Cortex of kidney (tissue), 1 donor: ENCODE measurements around the gene HTATSF1.

Experiments used
- DNase-seq: peaks from one replicate; lab custom pipeline; 2025; lab: John Stamatoyannopoulos, UW

The HTATSF1 gene

DNA sequence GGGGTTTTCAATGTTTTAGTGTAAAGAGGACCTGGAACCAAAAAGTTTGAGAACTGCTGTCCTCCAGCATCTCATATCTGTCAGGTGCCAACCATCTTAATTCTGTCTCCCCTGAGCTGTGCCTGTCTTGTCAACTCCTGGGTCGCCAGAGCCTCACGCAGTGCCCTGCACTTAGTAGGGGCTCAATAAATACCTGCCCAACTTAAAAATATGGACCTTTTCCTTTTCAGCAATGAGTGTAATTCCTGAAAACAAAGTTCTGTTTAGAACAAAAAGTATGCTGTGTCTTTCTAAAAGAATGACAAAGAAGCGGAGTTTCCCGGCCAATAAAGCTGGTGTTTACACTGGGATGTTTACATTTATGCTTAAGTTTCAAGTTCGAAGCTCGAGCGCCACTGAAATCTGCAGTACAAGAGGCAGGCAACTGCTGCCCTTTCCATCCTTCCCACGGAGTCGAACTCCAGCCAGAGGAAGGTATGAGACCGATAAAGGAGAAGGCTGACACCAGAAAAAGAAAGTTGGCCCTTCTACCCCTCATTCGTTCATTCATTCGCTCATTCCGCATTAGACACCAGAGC is 1.1 kb upstream of the HTATSF1 start:
- no peak for DNase-seq

GRCh38 chrX:136496764-136497555 is 432 bp upstream of the HTATSF1 start:
- DNase-seq: peak; percentile 13

DNA sequence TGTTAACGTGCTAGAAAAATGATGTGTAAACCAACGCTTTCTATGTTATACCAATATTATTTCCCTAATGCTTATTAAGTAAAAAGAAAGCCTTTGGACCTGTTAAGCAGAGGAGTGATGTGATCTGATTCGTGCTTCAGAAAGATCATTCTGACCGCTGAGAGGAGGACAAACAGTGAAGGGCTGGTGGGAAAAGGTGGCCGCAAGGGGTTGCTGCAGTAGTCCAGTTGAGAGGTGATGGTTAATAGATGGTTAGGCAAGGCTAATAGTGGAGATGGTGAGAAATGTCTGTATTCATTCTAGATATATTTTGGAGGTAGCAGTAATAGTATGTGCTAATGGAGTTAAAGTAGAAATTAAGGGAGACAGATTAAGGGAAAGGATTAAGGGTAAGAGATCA is 21.7 kb downstream of the HTATSF1 start:
- DNase-seq: no peak

GRCh38 chrX:136523770-136524169 is 26.4 kb downstream of the HTATSF1 start:
- no peak for DNase-seq

- no peak for DNase-seq
Measured at GRCh38 chrX:136525738-136526606, 28.6 kb downstream of the HTATSF1 start.

DNA sequence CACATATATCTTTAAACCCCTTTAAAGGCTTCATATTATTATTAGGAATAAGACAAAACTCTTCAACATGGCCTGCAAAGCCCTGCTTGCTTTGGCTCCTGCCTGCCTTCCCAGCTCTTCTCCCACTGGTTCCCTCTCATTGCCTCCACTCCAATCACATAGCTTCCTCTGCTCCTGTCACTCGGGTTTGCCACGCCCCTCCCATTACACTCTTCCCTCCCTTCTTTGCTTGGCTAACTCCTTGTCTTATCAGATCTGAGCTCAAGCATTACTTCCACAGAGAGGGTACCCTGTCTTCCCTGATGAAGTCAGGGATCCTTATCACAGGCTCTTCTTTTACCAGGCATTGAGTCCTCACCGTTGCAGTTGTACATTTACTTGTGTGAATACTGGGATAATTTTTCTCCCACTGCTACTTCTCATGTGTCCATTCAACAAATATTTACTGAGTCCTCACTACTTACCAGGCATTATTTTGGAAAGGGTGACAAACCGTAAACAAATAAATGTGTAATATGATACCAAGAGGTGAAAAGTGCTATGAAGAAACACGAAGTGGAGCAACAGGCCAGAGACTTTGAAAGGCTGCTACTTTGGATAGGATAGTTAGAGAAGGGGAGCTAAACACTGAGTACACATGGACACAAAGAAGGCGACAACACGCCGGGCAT is 31.4 kb downstream of the HTATSF1 start:
- no peak for DNase-seq

- no peak for DNase-seq
Measured at GRCh38 chrX:136529795-136530194, 32.4 kb downstream of the HTATSF1 start.

DNA sequence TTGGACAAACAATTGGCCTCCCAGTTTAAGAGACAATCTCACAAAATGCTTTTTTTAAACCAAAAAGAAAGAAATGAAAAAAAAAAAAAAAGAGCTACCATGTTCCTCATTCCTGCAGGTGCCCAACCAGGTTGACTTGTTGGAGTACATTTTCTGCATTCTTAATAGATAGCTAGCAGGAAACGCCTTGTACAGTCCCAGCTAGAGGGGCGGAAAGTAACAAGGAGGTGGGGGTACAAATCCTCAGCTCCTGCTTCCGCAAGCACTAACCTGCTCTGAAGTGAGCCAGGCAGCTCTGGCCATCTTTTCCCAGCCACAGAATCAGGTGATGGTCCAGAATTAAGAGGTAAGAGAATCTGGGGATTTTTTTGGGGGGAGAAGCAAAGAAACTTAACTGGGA is 34.6 kb downstream of the HTATSF1 start, which contains the start of gene VGLL1:
Gene VGLL1 (plus strand): TSS at position 265 of the 400 bp plus-strand sequence. CDS start 3,806 bp downstream, outside the sequence.
- DNase-seq: no peak

DNA sequence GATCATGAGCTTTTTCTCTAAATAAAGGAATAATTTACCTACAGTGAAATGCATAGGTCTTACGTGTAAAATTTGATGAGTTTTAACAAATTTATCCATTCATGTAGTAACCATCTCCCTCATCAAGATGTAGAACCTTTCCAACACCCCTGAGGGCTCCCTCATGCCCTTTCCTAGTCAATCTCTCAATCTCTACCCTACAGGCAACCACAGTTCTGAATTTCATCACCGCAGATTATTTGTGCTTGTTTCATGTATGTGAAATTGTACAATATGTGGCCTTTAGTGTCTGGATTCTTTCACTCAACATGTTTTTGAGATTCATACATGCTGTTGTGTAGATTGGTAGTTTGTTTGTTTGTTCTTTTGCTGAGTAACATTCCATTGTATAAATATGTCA is 36.7 kb downstream of the HTATSF1 start:
- DNase-seq: no peak

GRCh38 chrX:136538811-136539210 is 41.4 kb downstream of the HTATSF1 start:
- no peak for DNase-seq

GRCh38 chrX:136540226-136540625 is 42.8 kb downstream of the HTATSF1 start:
- no peak for DNase-seq

GRCh38 chrX:136541294-136541693 is 43.9 kb downstream of the HTATSF1 start:
- DNase-seq: no peak

DNA sequence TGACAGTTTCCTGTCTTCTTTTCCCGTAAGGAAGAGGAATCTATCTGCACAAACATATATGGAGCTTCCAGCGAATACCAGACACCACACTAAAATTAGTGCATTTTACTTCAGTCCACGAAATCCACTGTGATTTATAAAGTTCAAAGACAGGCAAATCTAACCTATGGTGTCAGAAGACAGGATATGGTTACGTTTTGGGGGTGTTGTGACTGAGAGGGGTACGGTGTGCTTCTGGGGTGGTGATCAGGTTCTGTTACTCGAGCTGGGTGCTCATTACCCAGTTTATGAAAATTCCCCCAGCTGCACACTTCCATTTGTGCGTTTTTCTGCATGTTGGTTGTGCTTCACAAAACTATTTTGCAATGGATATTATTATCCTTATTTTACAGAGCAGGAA is 44.9 kb downstream of the HTATSF1 start:
- DNase-seq: no peak

DNA sequence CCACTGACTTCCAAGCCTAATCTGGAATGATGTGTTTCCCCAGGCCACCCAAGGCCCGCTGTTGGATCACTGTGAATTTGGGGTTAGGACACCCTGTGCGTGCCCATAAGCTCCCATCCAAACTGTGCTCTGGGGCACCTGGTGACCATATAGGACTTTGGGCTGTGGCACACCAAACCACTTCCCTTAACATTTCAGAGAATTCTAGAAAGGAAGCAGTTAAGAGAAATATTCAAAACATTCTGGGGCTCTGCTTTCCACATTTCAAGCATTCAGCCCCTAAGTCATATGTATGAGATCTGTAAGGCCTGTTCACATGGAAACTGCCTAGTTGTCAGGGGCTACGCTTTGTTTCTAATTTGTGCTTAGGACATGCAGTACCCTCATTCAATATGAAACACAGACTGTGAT is 49.0 kb downstream of the HTATSF1 start:
- DNase-seq: no peak

GRCh38 chrX:136549226-136549625 is 51.8 kb downstream of the HTATSF1 start:
- no peak for DNase-seq

- no peak for DNase-seq
Measured at GRCh38 chrX:136551410-136551809, 54.0 kb downstream of the HTATSF1 start.

DNA sequence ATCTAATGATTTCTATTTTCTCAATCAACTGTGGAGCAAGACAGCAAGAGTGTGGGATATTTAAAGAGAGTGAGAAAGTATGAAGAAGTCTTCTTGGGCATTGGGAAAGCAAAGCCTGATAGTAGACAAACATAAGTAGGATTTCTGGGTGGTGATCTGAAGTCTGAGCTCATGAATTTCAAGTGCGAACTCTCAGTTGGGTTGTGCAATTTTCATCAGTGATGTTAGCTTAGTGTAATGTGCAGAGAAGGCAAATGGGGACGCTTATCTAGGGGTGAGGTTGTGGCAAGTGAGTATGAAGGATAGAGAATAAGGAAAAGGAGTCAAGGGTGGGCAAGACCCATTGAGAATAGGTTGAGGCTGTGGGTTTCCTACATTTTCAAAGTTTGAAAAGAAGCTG is 58.3 kb downstream of the HTATSF1 start:
- no peak for DNase-seq
